Mesendoderm (in vitro differentiated cells): ENCODE results near the gene ZNF431. TPM values are rescaled to one million over a fixed set of nuclear protein-coding genes. Genes with fewer than 3 reads are reported as not detected.

ENCODE experiments used
- DNase-seq: peaks from one replicate; pipeline ENCODE4 v3.0.0; 2013
- H2AK5ac ChIP-seq: 2 replicates; pipeline ENCODE4 v1.6.1; 2013; ENCODE audit warnings: low read length, inconsistent platforms
- H2BK120ac ChIP-seq: 2 replicates; pipeline ENCODE4 v1.6.1; 2013; ENCODE audit warnings: low read depth, mild to moderate bottlenecking, low read length, moderate library complexity, mixed read lengths
- H2BK15ac ChIP-seq: replicated peaks from 2 replicates; pipeline ENCODE4 v1.6.1; 2013; ENCODE audit warnings: low read depth, mild to moderate bottlenecking, moderate library complexity
- H2BK5ac ChIP-seq: 2 replicates; pipeline ENCODE4 v1.6.1; 2013; ENCODE audit warnings: low read length, inconsistent platforms
- H3K18ac ChIP-seq: 2 replicates; pipeline ENCODE4 v1.6.1; 2013; ENCODE audit warnings: mild to moderate bottlenecking, low read length, mixed read lengths
- H3K23ac ChIP-seq: one replicate; pipeline ENCODE4 v1.6.1; 2013; ENCODE audit warnings: low read length
- H3K27ac ChIP-seq: 2 replicates; pipeline ENCODE4 v1.5.1; 2013; ENCODE audit warnings: low read depth, mild to moderate bottlenecking, inconsistent platforms, low read length, moderate library complexity
- H3K27me3 ChIP-seq: 2 replicates; pipeline ENCODE4 v1.6.1; 2013; ENCODE audit warnings: low read length, control low read depth, mild to moderate bottlenecking, inconsistent platforms; ENCODE audit not compliant: insufficient read depth, poor library complexity
- H3K36me3 ChIP-seq: 2 replicates; pipeline ENCODE4 v1.6.1; 2013; ENCODE audit warnings: low read length, inconsistent platforms; ENCODE audit not compliant: control insufficient read depth, insufficient read depth
- H3K4ac ChIP-seq: one replicate; pipeline ENCODE4 v1.6.1; 2013; ENCODE audit warnings: low read depth, mild to moderate bottlenecking, low read length, moderate library complexity
- H3K4me1 ChIP-seq: 2 replicates; pipeline ENCODE4 v1.6.1; 2013; ENCODE audit warnings: low read depth, low read length, inconsistent platforms; ENCODE audit not compliant: control insufficient read depth
- H3K4me2 ChIP-seq: 2 replicates; pipeline ENCODE4 v1.6.1; 2013; ENCODE audit warnings: low read length
- H3K4me3 ChIP-seq: 2 replicates; pipeline ENCODE4 v1.5.1; 2013; ENCODE audit warnings: mild to moderate bottlenecking, low read length
- H3K56ac ChIP-seq: one replicate; pipeline ENCODE4 v1.6.1; 2013; ENCODE audit warnings: low read length
- H3K79me1 ChIP-seq: 2 replicates; pipeline ENCODE4 v1.6.1; 2013; ENCODE audit warnings: low read length, inconsistent platforms
- H3K79me2 ChIP-seq: 2 replicates; pipeline ENCODE4 v1.6.1; 2013; ENCODE audit warnings: mild to moderate bottlenecking, low read length; ENCODE audit not compliant: control insufficient read depth, insufficient read depth
- H3K9ac ChIP-seq: 2 replicates; pipeline ENCODE4 v1.6.1; 2013; ENCODE audit warnings: low read length, inconsistent platforms
- H4K5ac ChIP-seq: one replicate; pipeline ENCODE4 v1.6.1; 2013; ENCODE audit warnings: low read length
- H4K8ac ChIP-seq: one replicate; pipeline ENCODE4 v1.6.1; 2013; ENCODE audit warnings: low read depth, mild to moderate bottlenecking, control low read depth, low read length, moderate library complexity
- WGBS: extraction: QIAGEN DNeasy Blood & Tissue Kit; methylation state at CpG from one replicate; pipeline ENCODE4 v1.1.7; 2013; ENCODE audit warnings: low lambda C conversion rate, missing lambda C conversion rate; ENCODE audit not compliant: insufficient coverage; ENCODE audit errors: extremely low coverage; 5-methylcytosine and 5-hydroxymethylcytosine counted together
- polyA plus RNA-seq, 2 experiments: library from polyadenylated mRNA; stranded (reverse); fragments of 200-250 nt; gene quantifications; one replicate each; pipeline ENCODE4 v1.2.3, GENCODE V29; 2013

Gene ZNF431
- polyA plus RNA-seq (2013, experiment 1 of 2): 22.2 TPM
- 21.6 TPM for polyA plus RNA-seq (2013, experiment 2 of 2)

DNA sequence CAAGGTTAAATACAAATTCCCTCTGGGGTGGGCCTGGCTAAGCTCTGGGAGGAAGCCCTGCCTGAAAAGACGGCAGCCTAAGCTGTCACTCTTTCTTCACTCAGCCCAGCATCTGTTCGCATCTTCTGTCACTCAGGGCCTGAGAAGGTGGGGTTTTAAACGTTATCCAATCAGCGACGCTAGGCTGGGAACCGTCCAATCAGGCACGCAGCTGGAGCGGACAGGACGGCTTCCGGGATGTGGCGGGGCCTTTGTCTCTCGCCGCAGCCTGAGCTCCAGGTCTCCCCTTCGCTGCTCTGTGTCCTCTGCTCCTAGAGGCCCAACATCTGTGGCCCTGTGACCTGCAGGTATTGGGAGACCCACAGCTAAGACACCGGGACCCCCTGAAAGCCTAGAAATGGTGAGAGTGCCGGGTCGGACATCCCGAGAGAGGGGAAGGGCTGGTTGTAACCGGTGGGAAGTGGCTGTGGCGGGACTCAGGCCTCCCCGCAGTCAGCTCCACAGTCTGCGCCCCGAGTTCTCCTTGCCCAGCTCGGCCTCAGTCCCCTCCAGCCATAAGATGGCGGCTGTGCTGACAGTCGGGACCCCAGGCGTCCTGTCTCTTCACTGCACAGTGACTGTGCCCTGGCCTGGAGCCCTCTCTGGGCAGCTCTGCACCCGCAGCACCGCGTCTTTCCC lies at the start of gene ZNF431:
ZNF431 (plus strand) TSS at position 254 of the 678 bp plus-strand sequence; CDS start at position 398, 144 bp downstream.
- no peak within 1 kb of the TSS for H2BK15ac ChIP-seq
- H3K9ac ChIP-seq: peak within 1 kb of the TSS; percentile 92
- peak within 1 kb of the TSS; percentile 44 for H3K4me2 ChIP-seq
- H3K36me3 ChIP-seq: peaks cover 4% of the 10 kb centered on the region
- H2AK5ac ChIP-seq: no peak within 1 kb of the TSS
- H2BK5ac ChIP-seq: no peak within 1 kb of the TSS
- H3K23ac ChIP-seq: no peak within 1 kb of the TSS
- peak within 1 kb of the TSS; percentile 97 for H3K56ac ChIP-seq
- no CpG with 5 or more reads among the region's 30 CpGs for WGBS
- no peak within 1 kb of the TSS for H2BK120ac ChIP-seq
- no peaks in the 10 kb centered on the region for H3K27me3 ChIP-seq
- H3K4ac ChIP-seq: no peak within 1 kb of the TSS
- H3K4me3 ChIP-seq: peak within 1 kb of the TSS; percentile 96
- H3K27ac ChIP-seq: peak within 1 kb of the TSS; percentile 34
- peaks cover 6% of the 10 kb centered on the region for H3K79me1 ChIP-seq
- peak; percentile 99 for DNase-seq
- H4K8ac ChIP-seq: no peak within 1 kb of the TSS
- H3K4me1 ChIP-seq: no peaks in the 10 kb centered on the region
- H3K79me2 ChIP-seq: peaks cover 12% of the 10 kb centered on the region
- no peak within 1 kb of the TSS for H4K5ac ChIP-seq
- no peak within 1 kb of the TSS for H3K18ac ChIP-seq

DNA sequence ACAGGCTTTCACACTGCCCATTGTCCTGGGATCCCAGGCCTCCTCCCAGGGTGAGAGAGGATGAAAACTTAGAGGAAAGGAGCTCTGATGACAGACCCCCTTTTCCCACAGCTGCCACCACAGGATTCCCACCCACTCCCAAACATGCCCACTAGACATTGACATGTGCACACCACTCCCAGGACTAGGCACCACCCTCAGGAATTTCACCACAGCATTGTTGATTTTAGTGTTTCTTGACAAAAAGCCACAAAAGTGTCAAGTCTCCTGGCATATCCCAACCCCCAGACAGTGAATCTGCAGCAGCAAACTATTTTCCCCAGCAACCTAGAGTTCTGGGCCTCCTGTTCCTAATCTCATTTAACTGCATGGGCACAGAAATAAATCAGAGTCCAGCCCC lies 49.7 kb upstream of the ZNF431 start:
- Histone ChIP-seq H4K8ac (no peak overlapping the region), H3K27ac (no peak overlapping the region), H3K56ac (no peak overlapping the region), H4K5ac (no peak overlapping the region), H3K27me3 (no peaks in the 10 kb centered on the region), H2BK120ac (no peak overlapping the region), H3K18ac (no peak overlapping the region), H3K4me3 (no peak overlapping the region), H2BK15ac (no peak overlapping the region), H3K23ac (no peak overlapping the region), H2AK5ac (no peak overlapping the region), H3K4me1 (no peaks in the 10 kb centered on the region), H3K4ac (no peak overlapping the region), H3K36me3 (peaks cover 6% of the 10 kb centered on the region), H2BK5ac (no peak overlapping the region), H3K4me2 (no peak overlapping the region), H3K79me2 (peaks cover 25% of the 10 kb centered on the region), H3K9ac (no peak overlapping the region), H3K79me1 (peaks cover 12% of the 10 kb centered on the region)
- DNase-seq: no peak

DNA sequence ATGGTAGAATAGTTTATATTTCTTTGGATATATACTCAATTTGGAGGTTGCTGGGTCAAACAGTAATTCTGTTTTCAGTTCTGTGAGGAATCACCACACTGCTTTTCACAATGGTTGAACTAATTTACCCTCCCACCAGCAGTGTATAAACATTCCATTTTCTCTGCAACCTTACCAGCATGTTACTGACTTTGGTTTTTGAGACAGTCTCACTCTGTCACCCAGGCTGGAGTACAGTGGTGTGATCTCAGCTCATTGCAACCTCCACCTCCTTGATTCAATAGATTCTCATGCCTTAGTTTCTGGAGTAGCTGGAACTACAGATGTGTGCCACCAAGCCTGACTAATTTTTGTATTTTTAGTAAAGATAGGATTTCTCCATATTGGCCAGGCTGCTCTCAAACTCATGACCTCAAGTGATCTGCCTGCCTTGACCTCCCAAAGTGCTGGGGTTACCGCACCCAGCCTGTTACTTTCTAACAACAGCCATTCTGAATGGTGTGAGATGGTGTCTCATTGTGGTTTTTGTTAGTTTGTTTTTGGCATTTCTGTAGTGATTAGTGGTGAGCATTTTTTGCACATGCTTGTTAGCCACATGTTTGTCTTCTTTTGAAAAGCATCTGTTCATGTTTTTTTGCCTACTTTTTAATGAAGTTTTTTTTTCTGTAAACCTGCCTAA lies 47.4 kb upstream of the ZNF431 start:
- peaks cover 25% of the 10 kb centered on the region for H3K79me2 ChIP-seq
- DNase-seq: no peak
- no peak overlapping the region for H3K4ac ChIP-seq
- no peak overlapping the region for H3K4me3 ChIP-seq
- H3K27me3 ChIP-seq: no peaks in the 10 kb centered on the region
- no peak overlapping the region for H2BK5ac ChIP-seq
- H4K5ac ChIP-seq: no peak overlapping the region
- peaks cover 12% of the 10 kb centered on the region for H3K79me1 ChIP-seq
- no peak overlapping the region for H2BK120ac ChIP-seq
- no peak overlapping the region for H3K23ac ChIP-seq
- H4K8ac ChIP-seq: no peak overlapping the region
- H2AK5ac ChIP-seq: no peak overlapping the region
- no peak overlapping the region for H3K9ac ChIP-seq
- no peak overlapping the region for H3K27ac ChIP-seq
- H3K18ac ChIP-seq: no peak overlapping the region
- no peaks in the 10 kb centered on the region for H3K4me1 ChIP-seq
- no peak overlapping the region for H2BK15ac ChIP-seq
- no peak overlapping the region for H3K56ac ChIP-seq
- no peak overlapping the region for H3K4me2 ChIP-seq
- peaks cover 6% of the 10 kb centered on the region for H3K36me3 ChIP-seq
- WGBS: no CpG with 5 or more reads among the region's 1 CpG

DNA sequence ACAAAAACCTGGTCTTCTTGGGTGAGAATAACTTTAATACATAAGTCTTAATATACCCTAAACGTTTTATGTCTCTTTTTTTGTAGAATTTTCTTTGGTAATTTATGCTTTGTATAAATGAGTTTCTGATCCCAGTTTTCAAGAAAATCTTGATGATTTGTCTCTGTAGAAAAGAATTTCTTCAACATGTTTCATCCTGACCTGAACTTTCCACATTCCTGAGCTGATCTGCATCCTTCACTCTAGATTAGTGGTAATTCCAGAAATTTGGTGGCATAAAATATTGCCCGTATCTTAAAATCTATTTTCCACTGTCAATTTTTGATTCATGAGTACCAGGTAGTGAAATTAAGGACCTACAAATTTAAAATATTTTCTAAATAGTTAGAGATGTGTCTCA lies 43.5 kb upstream of the ZNF431 start:
- Histone ChIP-seq H2AK5ac (no peak overlapping the region), H2BK5ac (no peak overlapping the region), H4K8ac (no peak overlapping the region), H3K27ac (no peak overlapping the region), H3K79me2 (peaks cover 17% of the 10 kb centered on the region), H3K56ac (no peak overlapping the region), H3K4me1 (no peaks in the 10 kb centered on the region), H2BK15ac (no peak overlapping the region), H4K5ac (no peak overlapping the region), H3K27me3 (no peaks in the 10 kb centered on the region), H3K23ac (no peak overlapping the region), H3K79me1 (peaks cover 7% of the 10 kb centered on the region), H3K4me2 (no peak overlapping the region), H3K4me3 (no peak overlapping the region), H2BK120ac (no peak overlapping the region), H3K4ac (no peak overlapping the region), H3K36me3 (peaks cover 2% of the 10 kb centered on the region), H3K18ac (no peak overlapping the region), H3K9ac (no peak overlapping the region)
- no peak for DNase-seq
- no CpG with 5 or more reads among the region's 2 CpGs for WGBS

DNA sequence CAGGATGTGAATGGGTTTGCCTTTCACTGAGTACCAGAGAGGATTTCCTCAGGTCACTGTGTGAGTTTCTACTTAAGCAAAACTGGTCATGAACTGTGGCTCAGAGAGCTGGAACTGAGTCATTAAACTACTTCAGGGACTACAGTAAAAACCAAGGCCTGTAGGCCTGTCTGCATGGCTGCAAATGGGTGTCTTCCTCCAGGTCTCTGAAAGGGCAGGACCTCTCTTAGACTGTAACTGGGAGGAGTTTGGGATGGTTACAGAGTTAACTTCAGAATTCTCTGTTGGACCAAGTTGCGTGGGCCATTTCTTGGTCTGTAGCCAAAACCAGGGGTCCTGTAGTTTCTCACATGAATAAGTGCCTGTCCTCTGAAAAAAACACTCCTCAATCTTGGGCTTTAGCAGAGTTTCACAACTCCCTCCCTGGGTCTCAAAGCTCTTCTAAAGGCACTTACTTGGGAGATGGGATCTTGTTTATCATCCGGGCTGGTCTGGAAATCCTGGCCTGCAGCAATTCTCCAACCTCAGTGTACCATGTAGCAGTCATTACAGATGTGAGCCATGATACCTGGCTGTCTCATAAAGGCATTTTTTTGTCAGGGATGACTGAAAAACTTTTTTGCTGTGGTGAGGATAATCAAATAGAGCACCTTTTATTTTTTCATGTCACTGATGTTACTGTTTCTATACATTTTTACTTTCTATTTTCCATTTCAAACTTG lies 40.2 kb upstream of the ZNF431 start:
- Histone ChIP-seq H3K79me2 (no peaks in the 10 kb centered on the region), H3K23ac (no peak overlapping the region), H4K8ac (no peak overlapping the region), H2BK120ac (no peak overlapping the region), H3K27ac (no peak overlapping the region), H3K4me2 (no peak overlapping the region), H3K27me3 (no peaks in the 10 kb centered on the region), H3K18ac (no peak overlapping the region), H4K5ac (no peak overlapping the region), H3K9ac (no peak overlapping the region), H2BK5ac (no peak overlapping the region), H3K36me3 (peaks cover 2% of the 10 kb centered on the region), H3K4me1 (no peaks in the 10 kb centered on the region), H3K4me3 (no peak overlapping the region), H3K79me1 (no peaks in the 10 kb centered on the region), H2BK15ac (no peak overlapping the region), H3K56ac (no peak overlapping the region), H2AK5ac (no peak overlapping the region), H3K4ac (no peak overlapping the region)
- DNase-seq: no peak
- no CpG with 5 or more reads among the region's 2 CpGs for WGBS
